Left renal cortex interstitium (tissue), 4 donors: ENCODE results near the gene ANO2. TPM values are rescaled to one million over a fixed set of nuclear protein-coding genes. Genes with fewer than 3 reads are reported as not detected.
A peak's percentile ranks its signal among the peaks of the same experiment; 100 is the strongest.

Experiments used
- DNase-seq, 4 donors: peaks; one replicate each; pipeline ENCODE4 v3.0.0-alpha.2; 2013; ENCODE audit warnings: low read depth in 4 of 4, low spot score in 2 of 4, missing footprints in 1 of 4
- polyA plus RNA-seq, 4 donors: library from polyadenylated mRNA; unstranded; fragments of 120-200 nt; gene quantifications; one replicate each; pipeline ENCODE4 v1.2.1, GENCODE V29; 2013; ENCODE audit not compliant: insufficient read length in 4 of 4

Gene ANO2
- polyA plus RNA-seq, 4 donors, result 3.5 to 5.5 (median 4.1) TPM

- no peak for DNase-seq
These were observed 345.7 kb downstream of the ANO2 start for GRCh38 chr12:5599378-5599777.

DNA sequence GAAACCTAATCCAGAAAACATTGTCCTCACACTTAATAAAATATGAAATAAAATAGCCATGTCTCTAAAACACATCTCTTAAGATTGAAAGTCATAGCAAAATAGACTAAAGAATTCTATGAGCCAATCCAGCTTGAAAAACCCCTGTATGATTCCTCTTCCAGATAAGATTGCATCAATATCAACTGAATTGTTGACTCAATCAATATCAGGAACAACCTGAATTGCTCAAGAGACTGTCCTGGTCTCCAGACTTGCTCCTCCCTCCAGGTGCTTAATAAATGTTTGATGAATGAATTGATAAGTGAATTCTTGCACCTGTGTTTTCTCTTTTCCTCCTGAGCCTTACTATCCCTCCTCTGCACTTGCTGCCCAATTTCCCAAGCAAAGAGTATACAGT lies 351.1 kb downstream of the ANO2 start:
- DNase-seq, result no peak

- no peak for DNase-seq
These were observed 352.0 kb downstream of the ANO2 start for GRCh38 chr12:5593086-5593485.

DNA sequence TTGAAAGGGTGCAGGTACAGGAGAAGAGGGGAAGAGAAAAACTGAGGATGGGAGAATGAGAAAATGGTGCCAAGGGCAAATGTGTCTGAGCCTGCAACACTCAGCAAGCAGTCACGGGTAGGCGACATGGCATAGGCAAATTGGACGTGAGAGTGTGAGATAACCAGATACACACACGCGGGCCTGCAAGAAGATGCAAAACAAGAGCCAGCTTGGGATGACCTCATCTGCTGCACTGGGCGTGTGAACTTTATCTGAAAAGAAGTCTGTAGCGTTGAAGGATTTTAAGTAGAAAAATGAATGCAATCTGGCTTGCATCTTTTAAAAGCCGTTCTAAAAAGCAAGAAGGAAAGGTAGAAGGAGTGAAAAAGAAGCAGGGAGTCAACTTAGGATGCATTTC lies 352.7 kb downstream of the ANO2 start:
- no peak for DNase-seq

GRCh38 chr12:5590316-5590715 lies 354.7 kb downstream of the ANO2 start:
- no peak for DNase-seq

DNA sequence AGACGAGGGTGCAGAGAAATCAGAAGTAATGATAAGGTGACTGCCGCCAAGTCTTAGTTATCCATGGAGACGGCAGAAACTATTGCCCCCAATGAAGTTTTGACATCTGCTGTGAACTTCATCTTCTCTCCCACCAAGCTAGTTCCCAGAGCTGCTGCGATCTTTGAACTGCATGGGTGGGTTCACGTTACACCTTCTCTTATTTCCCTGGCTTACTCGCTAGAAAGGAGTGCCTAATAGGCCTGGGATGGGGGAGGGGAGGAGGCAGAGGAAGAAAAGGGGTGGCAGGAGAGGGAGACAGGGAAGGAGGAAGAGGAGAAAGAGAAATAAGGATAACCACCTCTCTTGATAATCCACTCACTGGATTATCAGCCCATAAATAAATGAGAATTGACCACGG lies 356.0 kb downstream of the ANO2 start:
- no peak for DNase-seq

DNA sequence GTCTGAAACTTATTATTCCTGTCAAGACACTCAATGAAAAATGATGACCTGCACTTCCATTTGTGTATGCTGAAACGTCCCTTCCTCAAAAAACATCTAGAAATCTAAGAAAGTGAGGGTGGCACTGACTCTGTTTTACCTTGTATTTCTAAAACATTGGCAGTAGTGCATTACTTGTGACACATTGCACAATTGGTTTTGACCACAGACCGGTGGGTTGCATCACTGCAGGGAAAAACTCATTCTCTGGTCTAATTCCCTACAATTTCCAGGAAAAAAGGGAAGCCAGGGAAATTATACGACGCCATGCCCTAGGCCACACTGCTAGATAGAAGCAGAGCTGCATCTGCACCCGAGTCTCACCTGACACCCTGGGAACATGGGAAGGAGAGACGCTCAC lies 356.5 kb downstream of the ANO2 start:
- no peak for DNase-seq

- DNase-seq, result no peak
These were observed 356.9 kb downstream of the ANO2 start for GRCh38 chr12:5588176-5588575.

- peak in 1 of 4 donors; percentile 54 for DNase-seq
These were observed 357.3 kb downstream of the ANO2 start for GRCh38 chr12:5587711-5588121.

DNA sequence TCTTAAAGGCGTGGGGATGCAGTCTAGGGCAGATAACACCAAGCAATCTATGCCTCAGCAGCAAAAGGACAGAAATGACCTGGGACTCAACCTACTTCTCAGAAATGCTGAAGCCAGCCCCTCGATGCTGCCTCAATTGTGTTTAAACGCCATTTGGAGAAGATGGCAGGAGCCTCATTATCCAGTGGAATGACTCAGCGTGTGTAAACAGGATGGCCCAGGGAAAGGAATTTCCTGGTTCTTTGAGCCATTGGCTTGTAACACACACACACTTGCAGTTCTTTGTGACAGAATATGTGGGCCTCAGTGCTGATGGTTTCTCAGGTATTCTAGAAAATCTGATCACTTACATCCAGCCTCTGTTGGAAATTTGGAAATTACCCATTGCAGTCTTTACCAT lies 358.9 kb downstream of the ANO2 start:
- DNase-seq, result no peak

GRCh38 chr12:5585178-5585577 lies 359.9 kb downstream of the ANO2 start:
- no peak for DNase-seq

DNA sequence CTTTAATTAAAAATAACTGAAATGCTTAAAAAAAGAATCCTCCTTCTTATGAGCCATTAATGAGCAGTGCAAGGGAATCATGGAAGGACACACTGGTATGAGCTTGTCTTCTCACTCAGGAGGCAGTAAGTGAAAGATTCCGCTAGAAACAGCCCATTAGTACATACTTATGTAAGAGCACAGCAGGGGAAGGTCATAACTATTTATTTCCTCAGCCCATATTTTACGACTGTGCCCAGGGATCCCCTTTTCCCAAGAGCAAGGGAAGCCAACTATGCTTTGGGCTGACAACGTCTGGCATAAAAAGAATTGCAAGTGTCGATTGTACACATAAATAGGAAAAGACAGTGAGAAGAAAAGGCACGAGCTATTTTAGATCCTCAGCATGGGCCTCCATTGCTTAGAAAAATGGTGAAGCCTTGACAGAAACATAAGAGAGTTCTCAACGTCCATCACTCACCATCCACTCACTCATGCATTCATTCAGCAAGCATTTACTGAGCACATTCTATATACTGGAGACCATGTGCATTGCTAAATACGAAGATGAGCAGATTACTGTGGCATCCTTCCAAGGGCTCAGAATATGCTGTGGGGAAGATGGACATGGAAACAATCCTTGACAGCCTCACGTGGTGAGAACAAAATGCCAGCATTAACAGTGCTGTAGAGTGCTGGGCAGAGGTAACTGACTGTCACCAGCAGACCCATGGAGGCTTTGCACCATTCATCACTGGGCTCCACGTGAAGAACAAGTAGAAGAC lies 360.5 kb downstream of the ANO2 start:
- no peak for DNase-seq

- DNase-seq, result no peak
These were observed 362.5 kb downstream of the ANO2 start for GRCh38 chr12:5582541-5582940.

GRCh38 chr12:5582018-5582417 lies 363.0 kb downstream of the ANO2 start:
- DNase-seq, result no peak

DNA sequence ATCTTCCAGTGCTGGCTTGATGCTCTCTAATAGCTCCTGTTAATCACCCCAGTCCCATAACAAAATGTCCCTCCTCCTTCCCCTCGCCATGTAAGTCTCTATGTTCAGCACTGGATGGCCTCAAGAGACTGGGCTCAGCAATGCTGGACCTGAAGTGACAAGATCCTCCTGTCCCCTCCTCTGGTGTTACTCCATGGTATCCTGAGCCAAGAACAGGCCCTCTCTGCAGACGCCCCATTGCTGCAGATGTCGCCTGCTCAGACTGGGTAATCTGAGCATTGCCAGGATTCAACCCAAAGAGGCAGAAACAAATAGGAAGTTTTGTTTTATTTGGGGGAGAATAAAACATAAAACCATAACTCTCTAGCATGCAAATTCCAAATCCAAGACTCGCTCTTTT lies 363.4 kb downstream of the ANO2 start:
- DNase-seq, result no peak

DNA sequence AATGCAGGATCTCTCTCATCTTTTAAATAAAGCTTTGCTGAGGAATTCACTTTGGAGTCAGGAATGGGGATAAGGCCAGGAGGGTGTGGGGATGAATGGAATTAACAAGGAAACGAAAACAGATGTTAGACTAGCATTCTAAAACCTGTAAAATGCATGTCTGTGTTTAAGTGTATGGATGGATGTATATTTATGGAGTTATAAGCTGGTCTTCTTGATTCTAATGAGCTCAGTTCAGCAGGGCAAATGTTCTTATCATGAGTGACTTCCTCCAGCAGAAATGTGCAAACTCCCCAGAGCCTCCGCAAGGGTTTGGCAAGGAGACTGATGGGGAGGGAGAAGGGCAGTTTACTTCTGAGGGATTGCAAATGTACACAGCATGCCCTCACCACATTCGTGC lies 364.0 kb downstream of the ANO2 start:
- DNase-seq, result no peak

GRCh38 chr12:5578775-5579174 lies 366.3 kb downstream of the ANO2 start:
- DNase-seq, result no peak

GRCh38 chr12:5577741-5578140 lies 367.3 kb downstream of the ANO2 start:
- DNase-seq, result no peak

- no peak for DNase-seq
These were observed 367.8 kb downstream of the ANO2 start for GRCh38 chr12:5577211-5577612.

DNA sequence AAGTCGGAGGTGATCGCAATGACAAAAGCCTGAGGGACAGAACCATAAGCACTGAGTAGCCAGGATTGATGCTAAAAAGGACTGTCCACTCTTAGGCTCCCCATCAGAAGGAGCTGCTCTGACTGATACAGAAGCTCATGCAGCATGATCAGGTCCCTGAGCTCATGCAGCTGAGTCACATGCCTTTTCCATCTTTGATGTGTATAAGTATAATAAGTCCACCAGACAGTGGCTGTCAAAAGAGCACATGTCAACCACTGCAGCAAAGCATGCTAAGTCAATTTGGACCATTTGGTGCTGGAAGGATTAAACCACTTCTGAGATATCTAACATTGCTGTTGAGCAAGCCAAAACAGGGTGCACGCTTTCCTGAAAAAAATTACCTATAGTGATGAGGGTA lies 369.1 kb downstream of the ANO2 start:
- DNase-seq, result no peak

DNA sequence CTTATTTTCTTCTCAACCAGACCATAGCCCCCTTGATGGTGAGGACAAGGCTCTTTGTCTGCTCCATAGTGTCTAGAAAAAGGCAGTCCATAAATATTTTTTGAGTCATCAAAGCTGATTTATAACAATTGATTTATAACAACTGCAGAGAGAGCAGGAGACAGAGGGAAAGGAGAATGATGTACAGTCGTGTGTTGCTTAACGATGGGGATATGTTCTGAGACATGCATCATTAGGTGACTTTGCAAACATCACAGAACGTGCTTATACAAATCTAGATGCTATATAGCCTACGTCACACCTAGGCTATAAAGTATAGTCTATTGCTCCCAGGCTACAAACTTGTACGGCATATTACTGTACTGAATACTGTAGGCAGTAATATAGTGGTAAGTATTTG lies 369.8 kb downstream of the ANO2 start:
- no peak for DNase-seq

GRCh38 chr12:5573390-5573789 lies 371.7 kb downstream of the ANO2 start:
- DNase-seq, result no peak

DNA sequence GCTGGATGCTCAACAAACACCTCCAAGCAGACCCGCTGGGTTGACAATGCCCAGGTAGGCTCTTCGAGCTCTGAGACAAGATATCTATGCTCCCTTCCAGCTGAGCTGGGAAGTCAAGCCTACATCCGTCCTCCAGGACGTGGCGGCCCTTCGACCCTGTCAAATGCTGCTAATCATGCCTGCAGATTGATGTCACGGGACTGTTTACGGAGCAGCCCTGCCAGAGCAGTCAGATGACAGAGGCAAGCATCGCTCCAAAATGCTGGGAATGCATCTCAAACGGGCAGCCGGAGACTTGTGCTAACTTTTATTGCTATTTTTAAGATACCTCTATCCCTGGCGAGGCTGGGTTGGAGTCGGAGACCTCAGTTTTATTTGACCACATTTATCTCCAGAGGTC lies 373.9 kb downstream of the ANO2 start:
- no peak for DNase-seq
